Measurements from ENCODE around the gene MTURN. TPM values are rescaled to one million over a fixed set of nuclear protein-coding genes. Genes with fewer than 3 reads are reported as not detected.

MTURN gene
- total and polyA plus RNA-seq, 4 donors: 13.5 to 79.6 (median 23.0) TPM

- TF ChIP-seq, protein P1, sequence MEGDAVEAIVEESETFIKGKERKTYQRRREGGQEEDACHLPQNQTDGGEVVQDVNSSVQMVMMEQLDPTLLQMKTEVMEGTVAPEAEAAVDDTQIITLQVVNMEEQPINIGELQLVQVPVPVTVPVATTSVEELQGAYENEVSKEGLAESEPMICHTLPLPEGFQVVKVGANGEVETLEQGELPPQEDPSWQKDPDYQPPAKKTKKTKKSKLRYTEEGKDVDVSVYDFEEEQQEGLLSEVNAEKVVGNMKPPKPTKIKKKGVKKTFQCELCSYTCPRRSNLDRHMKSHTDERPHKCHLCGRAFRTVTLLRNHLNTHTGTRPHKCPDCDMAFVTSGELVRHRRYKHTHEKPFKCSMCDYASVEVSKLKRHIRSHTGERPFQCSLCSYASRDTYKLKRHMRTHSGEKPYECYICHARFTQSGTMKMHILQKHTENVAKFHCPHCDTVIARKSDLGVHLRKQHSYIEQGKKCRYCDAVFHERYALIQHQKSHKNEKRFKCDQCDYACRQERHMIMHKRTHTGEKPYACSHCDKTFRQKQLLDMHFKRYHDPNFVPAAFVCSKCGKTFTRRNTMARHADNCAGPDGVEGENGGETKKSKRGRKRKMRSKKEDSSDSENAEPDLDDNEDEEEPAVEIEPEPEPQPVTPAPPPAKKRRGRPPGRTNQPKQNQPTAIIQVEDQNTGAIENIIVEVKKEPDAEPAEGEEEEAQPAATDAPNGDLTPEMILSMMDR (IDR thresholded peaks at IDR 0.05; ENCODE audit: control extremely low read depth, extremely low read depth): no peak
- DNase-seq (no peak), ATAC-seq (ENCODE audit: insufficient read depth, low FRiP score) (no peak)
- no peaks in the 10 kb centered on the region for H3K9me3 ChIP-seq (ENCODE audit: control insufficient read depth in 4 of 4, insufficient read depth in 3 of 4, low read length in 3 of 4)
- H3K4me3 ChIP-seq: no peak overlapping the region
- WGBS, 2 donors: 79 to 81% methylated on average over 5 of the region's 5 CpGs
- no peak overlapping the region for H3K9ac ChIP-seq (ENCODE audit: insufficient read depth in 1 of 2, low read length in 2 of 2)
- H3K27ac ChIP-seq (ENCODE audit: low read depth in 1 of 2, low read length in 1 of 2): no peak overlapping the region
- H3K27me3 ChIP-seq (ENCODE audit: control insufficient read depth in 3 of 3, insufficient read depth in 3 of 3, low read length in 2 of 3): no peaks in the 10 kb centered on the region
- no peaks in the 10 kb centered on the region for H3K36me3 ChIP-seq (ENCODE audit: control insufficient read depth in 4 of 4, insufficient read depth in 4 of 4, low read length in 4 of 4)
- H3K4me1 ChIP-seq (ENCODE audit: control insufficient read depth in 5 of 5, insufficient read depth in 5 of 5, low read length in 5 of 5): peaks cover 0 to 21% (median 0%) of the 10 kb centered on the region in 5 donors
These were observed 75.2 kb downstream of the MTURN start for GRCh38 chr7:30209951-30210350.

Small RNA genes lying within 50 kb of the gene (small RNA-seq; reads per million reads assigned to genes)
- not detected for gene RPS27P16 (ENCODE audit: low replicate concordance)

Other genes starting within 250 kb of the MTURN start
- 10 to 100 TPM; 28.4 to 32.3 TPM for gene SCRN1, start 145.2 kb upstream of the MTURN start, total RNA-seq
- gene SCRN1, start 145.2 kb upstream of the MTURN start, polyA plus RNA-seq: 10 to 100 TPM in 1 of 2 donors, 1 to 10 TPM in 1; 5.5 to 11.9 TPM
- 10 to 100 TPM; 17.1 to 21.5 TPM for gene FKBP14, start 108.3 kb upstream of the MTURN start, total RNA-seq
- gene FKBP14, start 108.3 kb upstream of the MTURN start, polyA plus RNA-seq: 1 to 10 TPM; 2.6 to 6.6 TPM
- 10 to 100 TPM in 1 of 2 donors, 1 to 10 TPM in 1; 9.4 to 16.7 TPM for gene PLEKHA8, start 106.6 kb upstream of the MTURN start, total RNA-seq
- gene PLEKHA8, start 106.6 kb upstream of the MTURN start, polyA plus RNA-seq: 1 to 10 TPM; 2.7 to 3.7 TPM
- gene ZNRF2, start 149.6 kb downstream of the MTURN start, total RNA-seq: 10 to 100 TPM; 19.0 to 27.6 TPM
- 10 to 100 TPM in 1 of 2 donors, 1 to 10 TPM in 1; 5.9 to 11.7 TPM for gene ZNRF2, start 149.6 kb downstream of the MTURN start, polyA plus RNA-seq

Data from lung (tissue), 13 donors.